GM19239 (cell line): Measurements from ENCODE around the gene SYMPK.
A peak's percentile ranks its signal among the peaks of the same experiment; 100 is the strongest.

Experiments used
- DNase-seq: peaks from one replicate; pipeline ENCODE4 v3.0.0; 2011; ENCODE audit warnings: low spot score; ENCODE audit not compliant: insufficient read length
- FAIRE-seq: peaks from 2 replicates; lab custom pipeline; 2011; peaks lifted over from hg19 to GRCh38; lab: Jason Lieb, UNC

SYMPK gene

DNA sequence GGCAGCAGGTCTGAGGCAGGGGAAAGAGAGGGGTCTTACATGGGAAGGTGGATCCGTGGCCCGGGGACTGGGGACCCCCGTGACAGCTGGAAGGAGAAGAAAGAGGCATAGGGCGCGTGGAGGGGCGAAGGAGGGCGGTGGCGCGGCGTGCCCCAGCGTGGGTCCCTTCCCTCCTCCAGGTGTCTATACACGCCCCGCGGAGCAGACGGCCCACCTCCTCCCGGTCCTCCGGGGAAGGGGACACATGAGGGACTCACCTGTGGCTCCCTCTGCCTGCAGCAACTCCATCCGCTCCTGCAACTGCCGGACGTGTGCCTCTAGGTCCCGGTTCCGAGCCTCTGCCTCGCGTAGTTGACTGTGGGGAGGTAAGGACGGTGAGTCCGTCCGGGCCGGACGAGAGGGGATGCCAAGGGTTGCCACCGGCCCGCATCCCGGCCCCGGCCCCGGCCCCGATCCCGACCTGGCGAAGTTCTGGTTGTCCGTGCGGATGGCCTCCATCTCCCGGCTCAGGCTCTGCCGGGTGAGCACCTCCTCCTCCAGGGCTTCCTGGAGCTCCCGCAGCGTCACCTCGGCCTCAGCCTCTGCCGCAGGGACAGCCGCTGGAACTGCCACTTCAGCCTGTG lies 91.5 kb downstream of the SYMPK start:
- DNase-seq = no peak
- no peak for FAIRE-seq

DNA sequence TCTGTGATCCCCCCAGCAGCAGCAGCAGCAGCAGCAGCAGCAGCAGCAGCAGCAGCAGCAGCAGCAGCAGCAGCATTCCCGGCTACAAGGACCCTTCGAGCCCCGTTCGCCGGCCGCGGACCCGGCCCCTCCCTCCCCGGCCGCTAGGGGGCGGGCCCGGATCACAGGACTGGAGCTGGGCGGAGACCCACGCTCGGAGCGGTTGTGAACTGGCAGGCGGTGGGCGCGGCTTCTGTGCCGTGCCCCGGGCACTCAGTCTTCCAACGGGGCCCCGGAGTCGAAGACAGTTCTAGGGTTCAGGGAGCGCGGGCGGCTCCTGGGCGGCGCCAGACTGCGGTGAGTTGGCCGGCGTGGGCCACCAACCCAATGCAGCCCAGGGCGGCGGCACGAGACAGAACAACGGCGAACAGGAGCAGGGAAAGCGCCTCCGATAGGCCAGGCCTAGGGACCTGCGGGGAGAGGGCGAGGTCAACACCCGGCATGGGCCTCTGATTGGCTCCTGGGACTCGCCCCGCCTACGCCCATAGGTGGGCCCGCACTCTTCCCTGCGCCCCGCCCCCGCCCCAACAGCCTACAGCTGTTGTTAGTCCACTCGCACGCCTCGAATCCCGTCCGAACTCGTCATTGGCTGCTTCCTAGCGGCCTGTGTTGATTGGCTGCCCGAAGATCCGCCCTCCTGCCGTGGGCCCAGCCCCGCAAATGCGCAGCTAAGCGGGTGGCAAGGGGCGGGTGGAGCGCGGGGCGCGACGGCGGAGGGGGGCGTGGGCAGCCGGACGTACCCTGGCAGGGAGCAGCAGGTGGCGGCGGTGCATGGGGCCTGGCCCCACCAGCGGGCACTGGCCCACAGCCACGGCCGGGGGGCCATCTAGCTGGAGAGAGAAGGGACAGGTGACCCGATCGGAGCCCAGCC lies 92.5 kb downstream of the SYMPK start:
- DNase-seq (peak; percentile 89), FAIRE-seq (peak; percentile 99)

DNA sequence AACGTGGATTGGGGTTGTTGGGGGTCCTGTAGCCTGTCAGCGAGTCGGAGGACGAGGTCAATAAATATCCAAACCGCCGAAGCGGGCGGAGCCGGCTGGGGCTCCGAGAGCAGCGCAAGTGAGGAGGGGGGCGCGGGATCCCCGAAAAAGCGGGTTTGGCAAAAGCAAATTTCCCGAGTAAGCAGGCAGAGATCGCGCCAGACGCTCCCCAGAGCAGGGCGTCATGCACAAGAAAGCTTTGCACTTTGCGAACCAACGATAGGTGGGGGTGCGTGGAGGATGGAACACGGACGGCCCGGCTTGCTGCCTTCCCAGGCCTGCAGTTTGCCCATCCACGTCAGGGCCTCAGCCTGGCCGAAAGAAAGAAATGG lies 93.1 kb downstream of the SYMPK start:
- no peak for DNase-seq
- FAIRE-seq = no peak

DNA sequence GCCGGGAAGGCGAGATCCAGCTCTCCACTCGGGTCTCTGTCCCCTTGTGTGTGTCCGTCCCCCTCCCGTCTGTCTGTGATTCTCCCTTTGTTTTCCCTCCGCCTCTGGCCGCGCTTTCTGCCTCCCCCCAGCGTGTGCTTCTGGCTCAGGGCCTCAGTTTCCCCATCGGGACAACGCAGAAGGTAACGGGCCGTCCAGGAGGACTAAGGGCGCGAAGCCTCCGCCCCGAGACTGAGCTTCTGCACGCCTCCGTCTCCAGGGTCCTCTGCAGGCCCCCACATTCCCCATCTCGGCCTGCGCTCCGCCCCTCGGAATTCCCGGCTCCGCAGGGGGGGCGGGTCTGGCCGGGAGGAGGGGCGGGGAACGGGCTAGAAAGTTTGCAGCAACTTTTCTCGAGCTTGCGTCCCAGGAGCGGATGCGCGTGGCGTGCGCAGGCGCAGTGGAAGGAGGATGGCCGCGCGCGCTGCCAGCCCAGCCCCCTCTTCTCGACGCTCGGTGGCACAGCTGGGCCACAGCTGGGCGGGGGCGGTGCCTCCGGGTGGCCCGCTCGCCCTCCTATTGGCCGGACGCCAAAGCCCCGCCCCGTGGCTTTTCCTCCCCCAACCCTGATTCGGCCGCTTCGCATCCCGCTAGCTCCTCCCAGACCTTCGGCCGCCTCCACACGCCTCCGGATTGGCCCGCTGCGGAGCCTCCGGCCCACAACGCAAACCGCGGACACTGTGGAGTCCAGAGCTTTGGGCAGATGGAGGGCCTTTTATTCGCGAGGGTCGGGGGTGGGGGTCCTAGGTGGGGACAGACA lies 93.8 kb downstream of the SYMPK start, which contains the start of gene SIX5:
Gene SIX5 (minus strand): TSS at position 269 of the 799 bp plus-strand sequence. CDS start 408 bp downstream, outside the sequence.
- FAIRE-seq (peak; percentile 97), DNase-seq (peak; percentile 98)

- no peak for FAIRE-seq
- DNase-seq = no peak
Measured at GRCh38 chr19:45768655-45768983, 94.3 kb downstream of the SYMPK start.

DNA sequence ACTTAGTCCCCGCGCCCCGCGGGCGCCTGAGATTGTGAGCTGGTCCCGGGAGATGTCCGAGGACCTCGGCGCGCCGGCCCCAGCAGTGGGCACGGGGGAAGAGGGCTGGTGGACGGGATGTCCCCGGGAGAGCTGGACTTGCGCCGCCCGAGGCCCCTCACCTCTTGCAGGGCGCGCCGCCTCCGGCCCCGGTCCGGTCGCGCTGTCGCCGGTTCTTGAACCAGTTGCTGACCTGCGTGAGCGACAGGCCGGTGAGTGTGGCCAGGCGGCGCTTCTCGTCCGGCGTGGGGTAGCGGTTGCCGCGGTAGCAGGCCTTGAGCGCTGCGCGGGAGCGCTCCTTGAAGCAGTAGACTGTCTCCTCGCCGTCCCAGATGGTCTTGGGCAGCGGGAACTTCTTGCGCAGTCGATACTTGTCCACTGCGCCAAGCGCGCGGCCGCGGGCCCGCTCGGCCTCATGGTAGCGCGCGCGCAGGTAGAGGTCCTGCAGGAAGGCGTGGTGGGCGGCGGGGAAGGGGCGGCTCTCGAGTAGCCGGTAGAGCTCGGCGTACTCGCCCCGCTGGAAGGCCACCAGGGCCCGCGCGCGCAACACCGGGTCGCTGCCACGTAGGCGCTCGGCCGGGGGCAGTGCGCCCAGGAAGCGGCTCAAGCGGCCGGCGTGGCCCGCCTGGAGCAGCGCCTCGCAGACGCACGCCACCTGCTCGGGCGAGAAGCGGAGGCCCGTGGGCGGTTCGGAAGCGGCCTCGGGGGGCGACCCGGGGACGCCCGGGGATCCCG lies 94.9 kb downstream of the SYMPK start:
- no peak for FAIRE-seq
- peak; percentile 56 for DNase-seq

DNA sequence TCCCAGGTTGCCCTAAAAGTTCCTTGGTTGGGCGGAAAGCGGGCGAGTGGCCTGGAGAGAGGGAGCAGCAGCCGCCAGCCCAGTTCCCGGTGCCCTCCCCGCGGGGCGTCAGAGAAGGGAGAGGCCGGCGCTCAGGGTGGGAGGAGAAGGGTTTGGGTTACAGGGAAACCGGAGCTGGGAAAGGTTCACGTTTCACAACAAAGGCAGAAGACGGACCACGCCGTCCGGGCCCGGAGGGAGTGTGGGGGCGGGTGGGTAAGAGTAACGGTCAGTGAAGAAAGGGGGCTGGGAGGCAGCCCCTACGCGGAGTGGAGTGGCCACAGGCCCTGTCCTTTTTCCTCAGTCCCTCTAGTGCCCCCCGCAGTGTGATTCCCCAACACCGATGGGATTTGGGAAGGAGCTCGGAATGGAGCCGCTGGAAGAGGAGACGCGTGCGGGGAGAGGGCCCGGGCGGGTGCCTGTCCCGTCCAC lies 95.5 kb downstream of the SYMPK start:
- FAIRE-seq (no peak), DNase-seq (no peak)

DNA sequence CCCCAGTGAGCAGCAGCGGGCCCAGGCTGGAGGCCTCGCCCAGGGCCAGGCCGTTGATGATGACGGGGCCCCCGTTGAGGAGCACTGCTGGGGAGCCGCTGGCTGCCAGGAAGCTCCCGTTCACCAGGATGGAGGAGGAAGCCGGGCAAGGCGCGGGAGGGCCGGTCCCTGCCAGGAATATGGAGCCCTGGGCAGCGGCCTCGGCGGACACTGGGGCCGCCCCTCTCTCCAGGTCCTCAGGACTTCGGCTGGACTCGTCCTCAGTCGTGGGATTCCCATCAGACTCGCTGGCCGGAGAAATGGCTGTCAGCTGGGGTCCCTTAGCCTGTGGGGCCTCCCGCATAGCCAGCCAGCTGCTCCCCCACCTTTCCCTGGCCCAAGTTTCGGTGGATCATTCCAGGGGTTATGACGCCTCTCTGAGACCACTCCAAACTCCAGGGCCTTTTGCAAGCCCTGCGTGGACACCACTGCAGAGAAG lies 96.0 kb downstream of the SYMPK start:
- DNase-seq (no peak), FAIRE-seq (no peak)

GRCh38 chr19:45766296-45766868 lies 96.6 kb downstream of the SYMPK start:
- FAIRE-seq = no peak

DNA sequence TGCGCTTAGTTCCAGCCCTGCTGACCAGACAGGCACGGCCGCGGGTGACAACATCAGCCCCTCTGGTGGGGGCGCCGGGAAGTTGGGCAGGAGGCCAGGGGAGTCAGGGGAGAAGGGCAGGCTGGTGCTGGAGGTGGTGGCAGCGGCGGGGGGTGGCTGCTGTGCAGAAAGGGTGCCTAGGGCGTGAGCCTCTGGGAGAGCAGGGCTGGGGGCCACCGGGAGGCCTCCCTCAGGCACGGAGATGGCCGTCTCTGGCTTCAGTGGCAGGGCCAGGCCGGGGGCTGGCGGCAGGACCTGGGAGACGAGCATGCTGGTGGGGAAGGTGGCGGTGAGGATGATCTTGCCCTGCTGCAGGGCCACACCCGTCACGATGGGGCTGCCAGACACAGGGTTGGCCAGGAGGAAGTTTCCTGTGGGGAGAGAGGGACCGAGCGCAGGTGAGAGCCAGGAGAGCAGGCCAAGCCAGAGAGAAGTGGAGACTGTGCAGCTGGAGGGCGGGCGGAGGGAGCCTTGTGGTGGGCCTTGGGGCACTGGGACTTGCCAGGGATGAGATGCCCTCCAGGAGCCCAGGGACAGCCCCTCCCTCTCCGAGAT lies 97.1 kb downstream of the SYMPK start:
- no peak for FAIRE-seq
- DNase-seq = no peak

More at GRCh38 chr19:45766296-45766868, 96.6 kb downstream of the SYMPK start:
- no peak for DNase-seq
